Gastroesophageal sphincter (tissue), 3 donors: ENCODE measurements around the gene NACA2.

Experiments used
- EP300 ChIP-seq: sonication (generic); formaldehyde crosslinking; IDR thresholded peaks from one replicate; pipeline ENCODE4 v1.6.1; 2017; ENCODE audit warnings: antibody characterized with exemption, mild to moderate bottlenecking
- POLR2A ChIP-seq, 2 donors: fragments of 450-650 bp; IDR thresholded peaks; one replicate each; pipeline ENCODE4 v1.6.1; 2017; ENCODE audit warnings: antibody characterized with exemption in 2 of 2, mild to moderate bottlenecking in 2 of 2, moderate library complexity in 1 of 2
- POLR2AphosphoS5 ChIP-seq: sonication (generic); formaldehyde crosslinking; IDR thresholded peaks from one replicate; pipeline ENCODE4 v1.6.1; 2017; ENCODE audit warnings: antibody characterized with exemption
- TF ChIP-seq, protein P1 (sequence below), 4 experiments: fragments of 200-600 bp in 2 of 4; fragments of 450-650 bp in 2 of 4; sonication (generic) in 1 of 4; IDR thresholded peaks; one replicate each; pipeline ENCODE4 v1.5.1; 2017 to 2019; ENCODE audit warnings: antibody characterized with exemption in 4 of 4, mild to moderate bottlenecking in 2 of 4, moderate library complexity in 2 of 4

DNA sequence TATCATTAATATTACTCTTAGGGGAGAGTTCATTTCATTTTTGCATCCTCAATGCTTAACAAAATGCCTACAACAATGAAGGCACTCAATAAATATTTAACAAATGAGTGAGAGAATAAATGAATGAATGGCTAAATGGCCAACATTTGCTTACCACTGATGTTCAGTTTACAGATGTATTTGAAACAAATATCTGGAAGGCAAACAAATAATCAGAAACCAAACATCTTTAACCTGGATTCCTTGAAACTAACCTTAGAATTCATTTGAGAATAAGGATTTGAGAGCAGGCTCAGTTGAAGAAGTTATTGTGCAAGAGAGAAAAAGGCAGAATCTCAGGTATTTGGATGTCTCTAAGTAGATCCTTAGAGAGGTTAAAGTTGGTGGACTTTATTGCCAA lies 8.4 kb downstream of the NACA2 start:
- TF ChIP-seq, protein P1, sequence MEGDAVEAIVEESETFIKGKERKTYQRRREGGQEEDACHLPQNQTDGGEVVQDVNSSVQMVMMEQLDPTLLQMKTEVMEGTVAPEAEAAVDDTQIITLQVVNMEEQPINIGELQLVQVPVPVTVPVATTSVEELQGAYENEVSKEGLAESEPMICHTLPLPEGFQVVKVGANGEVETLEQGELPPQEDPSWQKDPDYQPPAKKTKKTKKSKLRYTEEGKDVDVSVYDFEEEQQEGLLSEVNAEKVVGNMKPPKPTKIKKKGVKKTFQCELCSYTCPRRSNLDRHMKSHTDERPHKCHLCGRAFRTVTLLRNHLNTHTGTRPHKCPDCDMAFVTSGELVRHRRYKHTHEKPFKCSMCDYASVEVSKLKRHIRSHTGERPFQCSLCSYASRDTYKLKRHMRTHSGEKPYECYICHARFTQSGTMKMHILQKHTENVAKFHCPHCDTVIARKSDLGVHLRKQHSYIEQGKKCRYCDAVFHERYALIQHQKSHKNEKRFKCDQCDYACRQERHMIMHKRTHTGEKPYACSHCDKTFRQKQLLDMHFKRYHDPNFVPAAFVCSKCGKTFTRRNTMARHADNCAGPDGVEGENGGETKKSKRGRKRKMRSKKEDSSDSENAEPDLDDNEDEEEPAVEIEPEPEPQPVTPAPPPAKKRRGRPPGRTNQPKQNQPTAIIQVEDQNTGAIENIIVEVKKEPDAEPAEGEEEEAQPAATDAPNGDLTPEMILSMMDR (IDR thresholded peaks at IDR 0.05), result no peak
- TF ChIP-seq POLR2A (IDR thresholded peaks at IDR 0.05) (no peak), POLR2AphosphoS5 (no peak), EP300 (no peak)
